ENCODE data around the gene S100B.

DNA sequence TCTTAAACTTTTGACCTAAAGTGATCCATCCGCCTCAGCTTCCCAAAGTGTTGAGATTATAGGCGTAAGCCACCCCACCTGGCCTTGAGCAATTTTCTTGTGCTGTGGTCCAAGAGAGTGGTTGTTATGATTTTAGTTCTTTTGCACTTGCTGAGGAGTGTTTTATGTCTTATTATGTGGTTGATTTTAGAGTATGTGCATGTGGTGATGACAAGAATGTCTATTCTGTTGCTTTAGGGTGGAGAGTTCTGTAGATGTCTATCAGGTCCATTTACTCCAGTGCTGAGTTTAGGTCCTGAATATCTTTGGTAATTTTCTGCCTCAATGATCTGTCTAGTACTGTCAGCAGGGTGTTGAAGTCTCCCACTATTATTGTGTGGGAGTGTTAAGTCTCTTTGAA, 11.2 kb upstream of the S100B start:
- no peak for TF ChIP-seq CTCF (IDR thresholded peaks at IDR 0.05)
- no peak for TF ChIP-seq EZH2 (IDR thresholded peaks at IDR 0.05; ENCODE audit: borderline replicate concordance, insufficient read depth, low read depth, low read length, poor library complexity, severe bottlenecking)

Measured in B cell (primary cell).